ENCODE results near the gene PSORS1C2.

PSORS1C2 gene

GRCh38 chr6:31132806-31133205, 6.1 kb downstream of the PSORS1C2 start:
- TF ChIP-seq EZH2phosphoT487 (conservative IDR thresholded peaks at IDR 0.05; ENCODE audit: low read length) = no peak
- TF ChIP-seq CTCF (IDR thresholded peaks at IDR 0.05; ENCODE audit: insufficient read depth, low read length, poor library complexity, severe bottlenecking) = no peak
- Histone ChIP-seq H3K27me3 (ENCODE audit: low read length) (no peaks in the 10 kb centered on the region), H3K9me2 (replicated peaks; ENCODE audit: insufficient read depth, low read length) (no peaks in the 10 kb centered on the region), H3K36me3 (ENCODE audit: low read length) (no peaks in the 10 kb centered on the region), H3F3A (ENCODE audit: insufficient read depth) (no peaks in the 10 kb centered on the region), H4K20me1 (ENCODE audit: low read depth, low read length) (no peaks in the 10 kb centered on the region), H3K4me2 (ENCODE audit: low read depth, low read length, poor library complexity, severe bottlenecking) (no peak overlapping the region), H3K9ac (ENCODE audit: low read length) (no peak overlapping the region), H3K9me3 (ENCODE audit: insufficient read depth, low read length) (no peaks in the 10 kb centered on the region), H2AFZ (ENCODE audit: low read depth, low read length, severe bottlenecking) (no peak overlapping the region), H3K79me2 (ENCODE audit: insufficient read depth, low read length) (no peaks in the 10 kb centered on the region), H3K27ac (ENCODE audit: low read depth, low read length) (no peak overlapping the region), H3K4me3 (ENCODE audit: insufficient read depth, low read length, poor library complexity, severe bottlenecking) (no peak overlapping the region)

DNA sequence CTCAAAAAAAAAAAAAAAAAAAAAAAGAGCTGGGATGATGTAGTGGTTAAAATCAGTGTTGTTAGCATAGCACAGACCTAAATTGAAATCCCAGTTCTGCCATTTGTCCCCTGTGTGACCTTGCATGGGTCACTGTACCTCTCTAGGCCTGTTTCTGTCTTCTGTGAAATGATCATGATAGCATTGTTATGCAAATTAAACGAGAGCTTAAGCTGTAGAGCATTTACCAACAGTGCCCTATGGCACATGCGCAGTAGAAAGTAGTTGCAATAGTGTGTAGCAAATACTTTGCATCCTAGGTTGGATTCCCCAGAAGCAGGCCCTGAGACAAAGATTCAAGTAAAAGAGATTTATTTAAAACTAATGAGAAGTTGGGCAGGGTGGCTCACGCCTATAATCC, 7.3 kb downstream of the PSORS1C2 start:
- Histone ChIP-seq H3K9me3 (ENCODE audit: insufficient read depth, low read length) (no peaks in the 10 kb centered on the region), H3K9me2 (replicated peaks; ENCODE audit: insufficient read depth, low read length) (no peaks in the 10 kb centered on the region), H3K9ac (ENCODE audit: low read length) (no peak overlapping the region), H3K27me3 (ENCODE audit: low read length) (no peaks in the 10 kb centered on the region), H3K4me3 (ENCODE audit: insufficient read depth, low read length, poor library complexity, severe bottlenecking) (no peak overlapping the region), H3K27ac (ENCODE audit: low read depth, low read length) (no peak overlapping the region), H2AFZ (ENCODE audit: low read depth, low read length, severe bottlenecking) (no peak overlapping the region), H3K79me2 (ENCODE audit: insufficient read depth, low read length) (no peaks in the 10 kb centered on the region), H3K36me3 (ENCODE audit: low read length) (no peaks in the 10 kb centered on the region), H4K20me1 (ENCODE audit: low read depth, low read length) (no peaks in the 10 kb centered on the region), H3K4me2 (ENCODE audit: low read depth, low read length, poor library complexity, severe bottlenecking) (no peak overlapping the region), H3F3A (ENCODE audit: insufficient read depth) (no peaks in the 10 kb centered on the region)
- TF ChIP-seq CTCF (IDR thresholded peaks at IDR 0.05; ENCODE audit: insufficient read depth, low read length, poor library complexity, severe bottlenecking) (no peak), EZH2phosphoT487 (conservative IDR thresholded peaks at IDR 0.05; ENCODE audit: low read length) (no peak)

GRCh38 chr6:31130751-31131150, 8.1 kb downstream of the PSORS1C2 start:
- TF ChIP-seq EZH2phosphoT487 (conservative IDR thresholded peaks at IDR 0.05; ENCODE audit: low read length) (no peak), CTCF (IDR thresholded peaks at IDR 0.05; ENCODE audit: insufficient read depth, low read length, poor library complexity, severe bottlenecking) (no peak)
- no peaks in the 10 kb centered on the region for H3K9me3 ChIP-seq (ENCODE audit: insufficient read depth, low read length)
- no peaks in the 10 kb centered on the region for H4K20me1 ChIP-seq (ENCODE audit: low read depth, low read length)
- H3K27me3 ChIP-seq (ENCODE audit: low read length) = no peaks in the 10 kb centered on the region
- H3K27ac ChIP-seq (ENCODE audit: low read depth, low read length) = no peak overlapping the region
- no peaks in the 10 kb centered on the region for H3K79me2 ChIP-seq (ENCODE audit: insufficient read depth, low read length)
- H2AFZ ChIP-seq (ENCODE audit: low read depth, low read length, severe bottlenecking) = no peak overlapping the region
- H3K9ac ChIP-seq (ENCODE audit: low read length) = no peak overlapping the region
- no peaks in the 10 kb centered on the region for H3K9me2 ChIP-seq (replicated peaks; ENCODE audit: insufficient read depth, low read length)
- no peaks in the 10 kb centered on the region for H3F3A ChIP-seq (ENCODE audit: insufficient read depth)
- no peak overlapping the region for H3K4me3 ChIP-seq (ENCODE audit: insufficient read depth, low read length, poor library complexity, severe bottlenecking)
- no peaks in the 10 kb centered on the region for H3K36me3 ChIP-seq (ENCODE audit: low read length)
- H3K4me2 ChIP-seq (ENCODE audit: low read depth, low read length, poor library complexity, severe bottlenecking) = no peak overlapping the region

All from SU-DHL-6 (cell line).